ENCODE measurements around the gene MED27. TPM values are rescaled to one million over a fixed set of nuclear protein-coding genes. Genes with fewer than 3 reads are reported as not detected.

MED27 gene
- total and polyA plus RNA-seq, 9 of the 15 experiments (the other 6 are each of a cell fraction or from before 2014, with no cell fraction given), result 24.4 to 91.0 (median 36.1) TPM

- no peaks in the 10 kb centered on the region for H3K27me3 ChIP-seq (ENCODE audit: control insufficient read depth in 2 of 2, insufficient read depth in 2 of 2, low read length in 2 of 2)
- no peaks in the 10 kb centered on the region for H3K9me3 ChIP-seq (replicated peaks; ENCODE audit: control insufficient read depth, insufficient read depth, low read depth, low read length)
- H4K20me1 ChIP-seq (replicated peaks; ENCODE audit: control insufficient read depth, insufficient read depth, low read length), result no peaks in the 10 kb centered on the region; the same call in 1 of the 2 replicates
- POLR2A ChIA-PET, result interaction anchor here (1.1 kb wide), 1 partner anchor 24 kb away, joined by 5 read pairs; no protein-coding TSS in a partner anchor
- intact Hi-C loops (cut with micrococcal nuclease) (no loop called here), in situ Hi-C loops (cut with MboI) (no loop called here)
- 70% methylated on average over 6 of the region's 6 CpGs for WGBS (ENCODE audit: insufficient coverage, low coverage, missing lambda C conversion rate)
- no peaks in the 10 kb centered on the region for H3K9me1 ChIP-seq (ENCODE audit: control insufficient read depth, insufficient read depth, low read length)
- no peak overlapping the region for H2AFZ ChIP-seq (ENCODE audit: low read depth, low read length)
- peaks cover 0 to 7% of the 10 kb centered on the region in 2 experiments; a peak in 2 of 5 replicates for H3K4me1 ChIP-seq (replicated peaks in 1 of 2; ENCODE audit: control insufficient read depth in 2 of 2, insufficient read depth in 2 of 2, low read length in 2 of 2)
- H3K79me2 ChIP-seq (ENCODE audit: control insufficient read depth, insufficient read depth, low read length), result no peaks in the 10 kb centered on the region
- H3K4me3 ChIP-seq, result no peak overlapping the region
- FAIRE-seq, result no peak
- ATAC-seq, result no peak
- no TSS peak for BruUV-seq (replicated peaks)
- CTCF ChIA-PET (ENCODE audit: low intra/inter-chr PET ratio), result no interaction called here
- H3K27ac ChIP-seq (ENCODE audit: extremely low read depth, low read depth, low read length), result no peak overlapping the region
- no peak overlapping the region for H3K9ac ChIP-seq (ENCODE audit: insufficient read depth in 1 of 2, low read depth in 2 of 2, low read length in 2 of 2)
- DNase-seq (ENCODE audit: extremely low read depth in 1 of 4, low spot score in 3 of 4), result no peak
- H3K4me2 ChIP-seq (ENCODE audit: insufficient read depth, low read length), result no peak overlapping the region
- no peaks in the 10 kb centered on the region for H3K36me3 ChIP-seq (ENCODE audit: control insufficient read depth, insufficient read depth, low read length)
- TF ChIP-seq NR2C2 (CRISPR knock-in tag; IDR thresholded peaks at IDR 0.05) (no peak), NR2C2 (tag; IDR thresholded peaks at IDR 0.05) (no peak), EGR1 (conservative IDR thresholded peaks at IDR 0.05) (no peak), SMAD1 (IDR thresholded peaks at IDR 0.05; ENCODE audit: low read depth, low read length, partially characterized antibody) (no peak), ZNF133 (CRISPR knock-in tag; IDR thresholded peaks at IDR 0.05) (no peak), CREB5 (CRISPR knock-in tag; IDR thresholded peaks at IDR 0.05) (no peak), NUFIP1 (IDR thresholded peaks at IDR 0.05; ENCODE audit: partially characterized antibody) (no peak), ARID2 (IDR thresholded peaks at IDR 0.05) (no peak), NR2F6 (CRISPR knock-in tag; IDR thresholded peaks at IDR 0.05) (no peak), EP400 (IDR thresholded peaks at IDR 0.05) (no peak), ZNF707 (CRISPR knock-in tag; conservative IDR thresholded peaks at IDR 0.05) (no peak), ZNF76 (CRISPR knock-in tag; IDR thresholded peaks at IDR 0.05; ENCODE audit: borderline replicate concordance) (no peak), OTX1 (CRISPR knock-in tag; IDR thresholded peaks at IDR 0.05) (no peak), RBM22 (IDR thresholded peaks at IDR 0.05; ENCODE audit: low read depth, low read length, poor library complexity, severe bottlenecking) (no peak), SMAD3 (CRISPR knock-in tag; conservative IDR thresholded peaks at IDR 0.05) (no peak), ZBTB11 (CRISPR knock-in tag; IDR thresholded peaks at IDR 0.05) (no peak), BMI1 (IDR thresholded peaks at IDR 0.05; ENCODE audit: low read length) (no peak), ZNF280A (IDR thresholded peaks at IDR 0.05; ENCODE audit: low read depth, partially characterized antibody) (no peak), EHMT2 (IDR thresholded peaks at IDR 0.05) (no peak)
These were observed 82.6 kb downstream of the MED27 start for GRCh38 chr9:131997076-131997475.

Measured in K562 (cell line).